Small intestine (tissue), 7 donors: ENCODE results near the gene HGS. TPM values are rescaled to one million over a fixed set of nuclear protein-coding genes. Genes with fewer than 3 reads are reported as not detected.

ENCODE experiments used
- DNase-seq, 2 donors: peaks; one replicate each; pipeline versions ENCODE4 v3.0.0 to v3.0.0-alpha.2; 2013
- FAIRE-seq: peaks from 2 replicates; lab custom pipeline; 2012; peaks lifted over from hg19 to GRCh38; lab: Jason Lieb, UNC
- H3K27ac ChIP-seq, 3 donors: one replicate each; pipeline ENCODE4 v1.5.1; 2013; ENCODE audit warnings: low read length in 2 of 3, mild to moderate bottlenecking in 2 of 3, control low read depth in 1 of 3, inconsistent platforms in 1 of 3, low read depth in 1 of 3, moderate library complexity in 1 of 3
- H3K27me3 ChIP-seq, 3 donors: one replicate each; pipeline ENCODE4 v1.6.1; 2013; ENCODE audit warnings: low read length in 3 of 3, inconsistent platforms in 1 of 3; ENCODE audit not compliant: control insufficient read depth in 3 of 3, insufficient read depth in 3 of 3
- H3K36me3 ChIP-seq, 3 donors: one replicate each; pipeline ENCODE4 v1.6.1; 2013; ENCODE audit warnings: low read length in 3 of 3, inconsistent platforms in 1 of 3, low read depth in 1 of 3, mild to moderate bottlenecking in 1 of 3, moderate library complexity in 1 of 3; ENCODE audit not compliant: control insufficient read depth in 3 of 3, insufficient read depth in 2 of 3
- H3K4me1 ChIP-seq, 3 donors: one replicate each; pipeline ENCODE4 v1.6.1; 2013; ENCODE audit warnings: low read length in 2 of 3, inconsistent platforms in 1 of 3, low read depth in 1 of 3, mild to moderate bottlenecking in 1 of 3, moderate library complexity in 1 of 3; ENCODE audit not compliant: control insufficient read depth in 3 of 3, insufficient read depth in 2 of 3
- H3K4me3 ChIP-seq, 3 donors: one replicate each; pipeline ENCODE4 v1.5.1; 2013; ENCODE audit warnings: low read length in 3 of 3, control low read depth in 1 of 3, inconsistent platforms in 1 of 3, low read depth in 1 of 3, mild to moderate bottlenecking in 1 of 3, moderate library complexity in 1 of 3
- H3K9me3 ChIP-seq, 2 donors: one replicate each; pipeline ENCODE4 v1.6.1; 2013; ENCODE audit warnings: low read depth in 1 of 2, low read length in 1 of 2; ENCODE audit not compliant: control insufficient read depth in 2 of 2, insufficient read depth in 1 of 2
- WGBS, 3 donors: extraction: QIAGEN DNeasy Blood & Tissue Kit; methylation state at CpG; one replicate each; pipeline ENCODE4 v1.1.7; 2013; 5-methylcytosine and 5-hydroxymethylcytosine counted together
- polyA plus RNA-seq, 4 donors: library from polyadenylated mRNA; stranded (reverse) in 3 of 4; unstranded in 1 of 4; fragments of 200-250 nt in 3 of 4; fragments of 120-200 nt in 1 of 4; gene quantifications; one replicate each; pipeline versions ENCODE4 v1.2.1 to v1.2.3, GENCODE V29; 2013
- donor health status: healthy with polysubstance abuse.
- donor health status: control.
- donor health status: control.
- donor health status: Bipolar disorder and iron deficiency.
- donor health status: healthy.

The HGS gene
- polyA plus RNA-seq, 4 donors = 78.8 to 284 (median 134) TPM

DNA sequence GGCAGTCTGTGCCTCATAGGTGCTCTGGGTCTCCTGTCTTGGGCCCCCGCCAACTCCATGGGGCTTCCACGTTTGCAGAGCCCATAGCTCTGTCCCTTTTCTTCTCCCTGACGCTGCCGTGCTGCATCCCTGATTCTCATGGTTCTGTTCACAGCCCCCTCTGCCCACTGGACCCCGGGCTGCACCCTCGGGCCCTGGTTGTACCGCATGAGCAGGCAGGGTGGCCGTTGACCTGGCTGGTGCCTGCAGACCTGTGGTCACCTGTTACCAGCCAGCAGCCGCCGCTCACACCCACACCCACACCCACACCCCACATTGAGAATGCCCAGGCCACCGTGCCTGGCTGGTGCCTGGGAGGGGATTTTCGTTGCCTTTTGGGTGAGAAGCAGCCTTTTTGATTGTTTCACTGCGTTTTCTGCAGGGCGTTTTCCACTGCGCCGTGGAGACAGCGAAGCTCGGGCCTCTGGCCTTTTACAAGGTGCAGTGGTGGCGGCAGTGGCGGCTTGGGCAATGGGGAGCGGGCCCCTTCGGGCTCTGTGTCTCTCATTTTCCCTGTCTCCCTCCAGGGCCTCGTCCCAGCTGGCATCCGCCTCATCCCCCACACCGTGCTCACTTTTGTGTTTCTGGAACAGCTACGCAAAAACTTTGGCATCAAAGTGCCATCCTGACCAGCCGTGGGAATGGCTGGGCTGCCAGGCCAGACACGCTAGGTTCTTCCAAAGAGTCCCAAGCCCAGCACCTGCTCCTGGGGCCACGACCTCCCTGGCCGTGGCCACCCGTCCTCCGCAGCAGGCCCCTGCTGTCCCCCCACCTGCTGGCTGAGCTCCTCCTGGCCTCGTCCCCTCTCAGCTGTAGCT lies 35.8 kb downstream of the HGS start:
- peaks cover 0 to 7% (median 2%) of the 10 kb centered on the region in 3 donors for H3K4me1 ChIP-seq
- H3K4me3 ChIP-seq = no peak overlapping the region
- H3K27ac ChIP-seq = no peak overlapping the region
- no peaks in the 10 kb centered on the region for H3K27me3 ChIP-seq
- FAIRE-seq (no peak), DNase-seq (no peak)
- no peaks in the 10 kb centered on the region for H3K9me3 ChIP-seq
- peaks cover 0 to 60% (median 0%) of the 10 kb centered on the region in 3 donors for H3K36me3 ChIP-seq
- 82 to 91% (median 85%) methylated on average over 32 of the region's 33 CpGs for WGBS, 3 donors

DNA sequence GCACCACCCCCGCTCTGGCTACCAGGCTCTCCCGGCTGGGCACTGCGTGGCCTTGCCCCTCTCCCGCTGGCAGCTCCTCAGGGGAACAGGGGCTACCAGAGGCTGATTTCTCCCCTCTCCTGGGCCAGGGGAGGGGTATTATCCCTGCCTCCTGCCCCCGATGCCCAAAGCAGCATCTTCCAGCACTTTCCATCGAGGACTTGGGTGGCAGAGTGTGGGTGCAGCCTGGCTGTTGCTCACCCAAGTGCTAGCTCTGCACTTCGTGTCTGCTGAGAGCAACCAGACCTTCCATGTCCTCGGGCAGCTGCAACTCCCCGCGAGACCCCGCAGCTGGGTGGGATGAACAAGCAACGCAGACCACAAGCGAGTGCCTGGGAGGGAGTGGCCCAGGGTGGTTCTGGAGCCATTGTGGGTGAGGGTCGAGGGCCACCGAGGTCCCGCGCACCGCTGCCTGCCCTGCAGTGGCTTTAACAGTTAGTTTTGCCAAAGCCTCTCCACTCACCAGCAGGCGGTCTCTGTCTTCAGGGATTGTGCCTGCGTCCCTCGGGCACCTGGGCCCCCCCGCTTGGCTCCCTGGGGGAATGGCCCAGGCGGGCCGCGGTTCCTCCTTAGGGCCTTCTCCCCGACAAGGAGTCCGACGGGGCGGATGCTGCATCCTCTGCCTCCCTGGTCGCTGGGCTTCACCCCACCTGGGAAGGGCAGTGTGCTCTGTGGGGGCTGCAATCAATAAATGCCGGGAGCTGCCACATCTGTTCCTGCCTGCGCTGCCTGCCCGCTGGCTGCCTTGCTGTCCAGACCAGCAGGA lies 36.7 kb downstream of the HGS start:
- H3K4me1 ChIP-seq = peaks cover 0 to 7% (median 2%) of the 10 kb centered on the region in 3 donors
- no peak for DNase-seq
- H3K36me3 ChIP-seq = peaks cover 0 to 52% (median 0%) of the 10 kb centered on the region in 3 donors
- no peak for FAIRE-seq
- no peak overlapping the region for H3K27ac ChIP-seq
- H3K27me3 ChIP-seq = no peaks in the 10 kb centered on the region
- no peak overlapping the region for H3K4me3 ChIP-seq
- H3K9me3 ChIP-seq = no peaks in the 10 kb centered on the region
- WGBS, 3 donors = 86 to 90% (median 88%) methylated on average over 30 to 33 of the region's 33 CpGs

GRCh38 chr17:81722184-81723120 lies 38.6 kb downstream of the HGS start:
- 22 to 43% (median 27%) methylated on average over 9 to 10 of the region's 10 CpGs for WGBS, 3 donors
- H3K27me3 ChIP-seq = no peaks in the 10 kb centered on the region
- DNase-seq = peak; percentile 30 to 88
- peak overlapping the region in 2 of 3 donors; percentile 26 to 33 for H3K27ac ChIP-seq
- H3K9me3 ChIP-seq = no peaks in the 10 kb centered on the region
- H3K4me3 ChIP-seq = no peak overlapping the region
- H3K36me3 ChIP-seq = peaks cover 0 to 32% (median 0%) of the 10 kb centered on the region in 3 donors
- H3K4me1 ChIP-seq = peaks cover 0 to 7% (median 2%) of the 10 kb centered on the region in 3 donors
- FAIRE-seq = no peak

GRCh38 chr17:81723651-81724209 lies 39.9 kb downstream of the HGS start:
- no peak overlapping the region for H3K4me3 ChIP-seq
- peaks cover 0 to 21% (median 0%) of the 10 kb centered on the region in 3 donors for H3K36me3 ChIP-seq
- no peak for FAIRE-seq
- DNase-seq = peak in 1 of 2 donors; percentile 42
- peaks cover 0 to 7% (median 2%) of the 10 kb centered on the region in 3 donors for H3K4me1 ChIP-seq
- H3K27me3 ChIP-seq = no peaks in the 10 kb centered on the region
- no peak overlapping the region for H3K27ac ChIP-seq
- no peaks in the 10 kb centered on the region for H3K9me3 ChIP-seq
- 20 to 45% (median 32%) methylated on average over 12 of the region's 12 CpGs for WGBS, 3 donors

DNA sequence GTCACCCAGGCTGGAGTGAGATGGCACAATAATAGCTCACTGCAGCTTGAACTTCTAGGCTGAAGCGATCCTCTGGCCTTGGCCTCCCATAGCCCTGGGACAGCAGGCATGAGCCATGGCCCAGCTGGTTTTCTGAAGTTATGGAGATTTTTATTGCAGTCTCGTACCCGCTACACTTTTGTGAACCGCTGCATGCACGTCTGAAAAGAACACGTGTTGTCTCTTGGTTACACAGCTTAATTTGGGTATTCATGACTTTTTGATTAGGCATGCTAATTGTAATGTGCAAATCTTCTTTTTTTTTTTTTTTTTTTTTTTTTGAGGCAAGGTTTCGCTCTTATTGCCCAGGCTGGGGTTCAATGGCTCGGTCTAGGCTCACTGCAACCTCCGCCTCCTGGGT lies 41.6 kb downstream of the HGS start:
- Histone ChIP-seq H3K36me3 (peaks cover 0 to 8% (median 0%) of the 10 kb centered on the region in 3 donors), H3K4me1 (peaks cover 0 to 7% (median 2%) of the 10 kb centered on the region in 3 donors), H3K9me3 (no peaks in the 10 kb centered on the region), H3K27ac (no peak overlapping the region), H3K4me3 (no peak overlapping the region), H3K27me3 (peaks cover 0 to 4% (median 0%) of the 10 kb centered on the region in 3 donors)
- WGBS, 3 donors = 64 to 84% (median 76%) methylated on average over 9 of the region's 9 CpGs
- FAIRE-seq (no peak), DNase-seq (no peak)

DNA sequence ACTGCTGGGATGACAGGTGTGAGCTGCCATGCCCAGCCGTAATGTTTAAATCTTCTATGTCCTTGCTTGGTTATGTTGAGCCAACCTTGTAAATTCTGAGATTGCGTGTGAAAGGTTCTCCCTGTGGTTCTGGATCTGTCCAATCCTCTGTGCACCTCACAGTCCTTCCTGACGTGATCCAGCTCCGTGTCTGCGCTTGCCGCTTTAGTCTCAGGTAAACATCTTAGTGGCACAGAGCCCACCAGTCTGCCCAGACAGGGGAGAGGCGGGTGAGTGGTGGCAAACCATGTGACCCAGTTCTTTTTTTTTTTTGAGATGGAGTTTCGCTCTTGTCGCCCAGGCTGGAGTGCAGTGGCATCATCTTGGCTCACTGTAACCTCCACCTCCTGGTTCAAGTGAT lies 42.2 kb downstream of the HGS start:
- no peak overlapping the region for H3K27ac ChIP-seq
- peaks cover 0 to 2% (median 0%) of the 10 kb centered on the region in 3 donors for H3K36me3 ChIP-seq
- H3K27me3 ChIP-seq = peaks cover 0 to 6% (median 0%) of the 10 kb centered on the region in 3 donors
- WGBS, 3 donors = 34 to 73% (median 43%) methylated on average over 9 of the region's 9 CpGs
- no peak for DNase-seq
- no peak overlapping the region for H3K4me3 ChIP-seq
- FAIRE-seq = no peak
- H3K4me1 ChIP-seq = peaks cover 0 to 7% (median 2%) of the 10 kb centered on the region in 3 donors
- no peaks in the 10 kb centered on the region for H3K9me3 ChIP-seq

DNA sequence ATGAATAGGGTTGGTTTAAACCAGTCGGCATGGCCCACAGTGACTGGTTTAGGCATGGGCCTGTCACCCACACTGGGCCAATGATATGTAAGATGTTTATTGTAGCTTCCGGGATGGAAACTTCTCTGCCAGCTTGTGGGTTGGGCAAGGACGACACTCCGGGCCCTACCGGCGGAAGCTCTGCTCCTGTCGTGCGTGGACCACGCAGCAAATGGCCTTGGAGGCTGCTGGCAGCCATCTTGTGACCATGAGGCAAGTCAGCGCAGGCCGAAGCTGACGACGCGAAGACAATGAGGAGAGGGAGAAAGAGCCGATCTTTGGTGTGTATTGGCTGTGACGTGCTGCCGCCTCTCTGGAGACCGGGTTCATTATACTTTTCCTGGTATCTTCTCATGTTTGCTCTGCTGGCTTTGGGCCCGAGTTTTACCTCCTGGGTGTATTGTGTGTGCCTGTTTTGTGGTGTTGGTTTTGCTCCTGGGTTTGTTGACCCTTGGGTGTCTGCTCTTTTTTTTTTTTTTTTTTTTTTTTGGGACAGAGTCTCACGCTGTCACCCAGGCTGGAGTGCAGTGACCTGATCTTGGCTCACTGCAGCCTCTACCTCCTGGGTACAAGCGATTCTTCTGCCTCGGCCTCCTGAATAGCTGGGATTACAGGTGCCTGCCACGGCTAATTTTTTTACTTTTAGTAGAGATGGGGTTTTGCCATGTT lies 43.7 kb downstream of the HGS start:
- Histone ChIP-seq H3K9me3 (no peaks in the 10 kb centered on the region), H3K4me3 (no peak overlapping the region), H3K27me3 (peaks cover 0 to 18% (median 0%) of the 10 kb centered on the region in 3 donors), H3K36me3 (no peaks in the 10 kb centered on the region), H3K4me1 (peaks cover 0 to 5% (median 0%) of the 10 kb centered on the region in 3 donors), H3K27ac (peak overlapping the region in 1 of 3 donors; percentile 18)
- FAIRE-seq (no peak), DNase-seq (peak in 1 of 2 donors; percentile 83)
- 29 to 71% (median 50%) methylated on average over 23 of the region's 23 CpGs for WGBS, 3 donors
